Measurements from ENCODE around the gene MTUS2.

DNA sequence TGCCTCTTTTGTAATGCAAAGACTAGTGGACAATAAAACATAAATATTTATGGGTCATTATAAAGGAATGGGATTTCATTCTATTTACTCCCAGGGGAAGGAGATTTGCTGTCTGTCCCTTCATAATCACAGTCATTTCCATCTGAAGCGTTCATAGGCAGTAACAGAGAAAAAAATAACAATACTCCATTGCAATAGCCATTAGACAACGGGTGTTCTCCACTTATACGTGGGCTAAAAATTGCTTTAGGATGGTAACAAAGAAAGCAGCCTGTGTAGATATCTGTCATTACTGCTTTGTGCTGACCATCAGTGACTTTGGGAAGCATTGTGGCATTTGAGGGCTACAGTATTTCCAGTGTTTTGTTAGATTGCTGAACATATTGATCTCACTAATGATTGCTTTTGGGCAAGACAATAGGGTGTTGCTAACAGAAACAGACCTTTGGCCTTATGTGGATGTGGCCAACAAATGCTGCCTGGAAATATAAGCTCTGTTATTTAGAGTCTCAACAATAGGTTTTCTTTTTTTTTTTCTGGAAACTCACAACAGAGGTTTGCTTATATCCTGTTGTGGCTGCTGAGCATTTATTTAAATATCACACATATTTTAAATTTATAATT is 355.2 kb downstream of the MTUS2 start:
- TF ChIP-seq, protein P1, sequence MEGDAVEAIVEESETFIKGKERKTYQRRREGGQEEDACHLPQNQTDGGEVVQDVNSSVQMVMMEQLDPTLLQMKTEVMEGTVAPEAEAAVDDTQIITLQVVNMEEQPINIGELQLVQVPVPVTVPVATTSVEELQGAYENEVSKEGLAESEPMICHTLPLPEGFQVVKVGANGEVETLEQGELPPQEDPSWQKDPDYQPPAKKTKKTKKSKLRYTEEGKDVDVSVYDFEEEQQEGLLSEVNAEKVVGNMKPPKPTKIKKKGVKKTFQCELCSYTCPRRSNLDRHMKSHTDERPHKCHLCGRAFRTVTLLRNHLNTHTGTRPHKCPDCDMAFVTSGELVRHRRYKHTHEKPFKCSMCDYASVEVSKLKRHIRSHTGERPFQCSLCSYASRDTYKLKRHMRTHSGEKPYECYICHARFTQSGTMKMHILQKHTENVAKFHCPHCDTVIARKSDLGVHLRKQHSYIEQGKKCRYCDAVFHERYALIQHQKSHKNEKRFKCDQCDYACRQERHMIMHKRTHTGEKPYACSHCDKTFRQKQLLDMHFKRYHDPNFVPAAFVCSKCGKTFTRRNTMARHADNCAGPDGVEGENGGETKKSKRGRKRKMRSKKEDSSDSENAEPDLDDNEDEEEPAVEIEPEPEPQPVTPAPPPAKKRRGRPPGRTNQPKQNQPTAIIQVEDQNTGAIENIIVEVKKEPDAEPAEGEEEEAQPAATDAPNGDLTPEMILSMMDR (IDR thresholded peaks at IDR 0.05) = no peak
- TF ChIP-seq POLR2A (IDR thresholded peaks at IDR 0.05) = no peak

All from body of pancreas (tissue), 4 donors.